IPS-18c (cell line): Measurements from ENCODE around the gene EPHA8.

ENCODE experiments used
- H3K4me3 ChIP-seq: 2 replicates; pipeline ENCODE4 v1.7.0; 2013; ENCODE audit warnings: low read depth, mild to moderate bottlenecking, low read length, moderate library complexity; ENCODE audit not compliant: insufficient read depth
- H3K9me3 ChIP-seq: one replicate; pipeline ENCODE4 v1.6.1; 2013; ENCODE audit warnings: mild to moderate bottlenecking, low read length, moderate library complexity; ENCODE audit not compliant: control insufficient read depth, insufficient read depth

EPHA8 gene

GRCh38 chr1:22562584-22563583 is at the start of gene EPHA8:
Gene EPHA8 (plus strand): TSS chr1:22563489. CDS start chr1:22563636, 147 bp downstream.
- no peaks in the 10 kb centered on the region for H3K9me3 ChIP-seq
- H3K4me3 ChIP-seq, result peak within 1 kb of the TSS; percentile 50

- Histone ChIP-seq H3K4me3 (no peak overlapping the region), H3K9me3 (no peaks in the 10 kb centered on the region)
These were observed 46.2 kb upstream of the EPHA8 start for GRCh38 chr1:22516906-22517571.

- Histone ChIP-seq H3K4me3 (no peak overlapping the region), H3K9me3 (no peaks in the 10 kb centered on the region)
These were observed 45.3 kb upstream of the EPHA8 start for GRCh38 chr1:22517956-22518355.

GRCh38 chr1:22518379-22518778 is 44.9 kb upstream of the EPHA8 start:
- H3K9me3 ChIP-seq, result no peaks in the 10 kb centered on the region
- no peak overlapping the region for H3K4me3 ChIP-seq

GRCh38 chr1:22520871-22521270 is 42.4 kb upstream of the EPHA8 start:
- H3K4me3 ChIP-seq, result no peak overlapping the region
- H3K9me3 ChIP-seq, result no peaks in the 10 kb centered on the region

- no peaks in the 10 kb centered on the region for H3K9me3 ChIP-seq
- H3K4me3 ChIP-seq, result no peak overlapping the region
These were observed 41.6 kb upstream of the EPHA8 start for GRCh38 chr1:22521692-22522091.

GRCh38 chr1:22522221-22522743 is 41.0 kb upstream of the EPHA8 start:
- Histone ChIP-seq H3K4me3 (no peak overlapping the region), H3K9me3 (no peaks in the 10 kb centered on the region)

- Histone ChIP-seq H3K9me3 (no peaks in the 10 kb centered on the region), H3K4me3 (no peak overlapping the region)
These were observed 38.8 kb upstream of the EPHA8 start for GRCh38 chr1:22524481-22524880.

GRCh38 chr1:22525211-22525610 is 38.1 kb upstream of the EPHA8 start:
- Histone ChIP-seq H3K4me3 (no peak overlapping the region), H3K9me3 (no peaks in the 10 kb centered on the region)

GRCh38 chr1:22525646-22526045 is 37.6 kb upstream of the EPHA8 start:
- no peak overlapping the region for H3K4me3 ChIP-seq
- no peaks in the 10 kb centered on the region for H3K9me3 ChIP-seq

GRCh38 chr1:22526098-22526497 is 37.2 kb upstream of the EPHA8 start:
- Histone ChIP-seq H3K9me3 (no peaks in the 10 kb centered on the region), H3K4me3 (no peak overlapping the region)

GRCh38 chr1:22526677-22527076 is 36.6 kb upstream of the EPHA8 start:
- Histone ChIP-seq H3K4me3 (no peak overlapping the region), H3K9me3 (no peaks in the 10 kb centered on the region)

- H3K9me3 ChIP-seq, result no peaks in the 10 kb centered on the region
- no peak overlapping the region for H3K4me3 ChIP-seq
These were observed 36.2 kb upstream of the EPHA8 start for GRCh38 chr1:22527122-22527521.

- Histone ChIP-seq H3K4me3 (no peak overlapping the region), H3K9me3 (no peaks in the 10 kb centered on the region)
These were observed 35.6 kb upstream of the EPHA8 start for GRCh38 chr1:22527555-22528296.

- no peak overlapping the region for H3K4me3 ChIP-seq
These were observed 34.8 kb upstream of the EPHA8 start for GRCh38 chr1:22528451-22528850.

GRCh38 chr1:22529901-22530621 is 33.2 kb upstream of the EPHA8 start:
- Histone ChIP-seq H3K9me3 (no peaks in the 10 kb centered on the region), H3K4me3 (no peak overlapping the region)

More at GRCh38 chr1:22528451-22528850, 34.8 kb upstream of the EPHA8 start:
- H3K9me3 ChIP-seq, result no peaks in the 10 kb centered on the region

- Histone ChIP-seq H3K4me3 (no peak overlapping the region), H3K9me3 (no peaks in the 10 kb centered on the region)
These were observed 32.6 kb upstream of the EPHA8 start for GRCh38 chr1:22530715-22531114.
